NT2/D1 (cell line): Measurements from ENCODE around the gene KDM1B.

Experiments
- DNase-seq: peaks from one replicate; pipeline ENCODE4 v3.0.0-alpha.2; 2011; ENCODE audit warnings: low read depth, low spot score
- H3K27me3 ChIP-seq: 2 replicates; pipeline ENCODE4 v1.6.0; 2011; ENCODE audit warnings: mild to moderate bottlenecking; ENCODE audit not compliant: insufficient read length, insufficient read depth
- H3K36me3 ChIP-seq: 2 replicates; pipeline ENCODE4 v1.6.1; 2011; ENCODE audit warnings: mild to moderate bottlenecking, low read length, mixed read lengths; ENCODE audit not compliant: insufficient read depth, insufficient read length
- H3K4me1 ChIP-seq: 2 replicates; pipeline ENCODE4 v1.5.1; 2011; ENCODE audit not compliant: insufficient read depth, insufficient read length
- H3K4me3 ChIP-seq: 2 replicates; pipeline ENCODE4 v1.5.1; 2011; ENCODE audit warnings: low read depth; ENCODE audit not compliant: insufficient read length
- H3K9ac ChIP-seq: 2 replicates; pipeline ENCODE4 v1.6.0; 2011; ENCODE audit warnings: low read depth; ENCODE audit not compliant: insufficient read length
- H3K9me3 ChIP-seq: 2 replicates; pipeline ENCODE4 v1.5.1; 2011; ENCODE audit warnings: mild to moderate bottlenecking, low read length; ENCODE audit not compliant: insufficient read depth
- SUZ12 ChIP-seq: IDR thresholded peaks from 2 replicates; pipeline ENCODE4 v1.6.1; 2011; ENCODE audit not compliant: insufficient read length, insufficient read depth; ENCODE audit errors: extremely low read depth
- YY1 ChIP-seq: IDR thresholded peaks from 2 replicates; pipeline ENCODE4 v1.6.1; 2011; ENCODE audit not compliant: insufficient read length, insufficient read depth
- ZNF274 ChIP-seq: IDR thresholded peaks from 2 replicates; pipeline ENCODE4 v1.6.1; 2011; ENCODE audit warnings: mild to moderate bottlenecking, low read depth, low read length

The KDM1B gene

GRCh38 chr6:18254793-18255192 is 99.6 kb downstream of the KDM1B start:
- no peaks in the 10 kb centered on the region for H3K27me3 ChIP-seq
- no peak overlapping the region for H3K9ac ChIP-seq
- H3K4me1 ChIP-seq, result no peaks in the 10 kb centered on the region
- DNase-seq, result no peak
- peaks cover 80% of the 10 kb centered on the region for H3K36me3 ChIP-seq
- H3K4me3 ChIP-seq, result no peak overlapping the region
- TF ChIP-seq YY1 (no peak), SUZ12 (no peak), ZNF274 (no peak)
- H3K9me3 ChIP-seq, result no peaks in the 10 kb centered on the region

GRCh38 chr6:18259675-18260447 is 104.6 kb downstream of the KDM1B start:
- Histone ChIP-seq H3K4me3 (no peak overlapping the region), H3K27me3 (no peaks in the 10 kb centered on the region), H3K4me1 (no peaks in the 10 kb centered on the region), H3K9ac (no peak overlapping the region), H3K36me3 (peaks cover 71% of the 10 kb centered on the region), H3K9me3 (no peaks in the 10 kb centered on the region)
- DNase-seq, result no peak
- TF ChIP-seq SUZ12 (no peak), YY1 (no peak), ZNF274 (no peak)

- no peak overlapping the region for H3K4me3 ChIP-seq
- TF ChIP-seq YY1 (no peak), SUZ12 (no peak), ZNF274 (no peak)
- peak overlapping the region; percentile 50 for H3K9ac ChIP-seq
- H3K36me3 ChIP-seq, result peaks cover 64% of the 10 kb centered on the region
- H3K27me3 ChIP-seq, result peaks cover under 1% of the 10 kb centered on the region
- peaks cover 2% of the 10 kb centered on the region; the same call in 1 of the 2 replicates for H3K9me3 ChIP-seq
- no peak for DNase-seq
- H3K4me1 ChIP-seq, result no peaks in the 10 kb centered on the region
These were observed 105.4 kb downstream of the KDM1B start for GRCh38 chr6:18260448-18261106.

GRCh38 chr6:18261877-18262276 is 106.7 kb downstream of the KDM1B start:
- H3K4me1 ChIP-seq, result no peaks in the 10 kb centered on the region
- H3K9me3 ChIP-seq, result peaks cover 13% of the 10 kb centered on the region; the same call in 1 of the 2 replicates
- TF ChIP-seq ZNF274, result no peak
- no peak for TF ChIP-seq YY1
- TF ChIP-seq SUZ12, result no peak
- no peak overlapping the region for H3K4me3 ChIP-seq
- H3K36me3 ChIP-seq, result peaks cover 53% of the 10 kb centered on the region
- no peak for DNase-seq
- H3K27me3 ChIP-seq, result peaks cover 2% of the 10 kb centered on the region
- no peak overlapping the region for H3K9ac ChIP-seq

GRCh38 chr6:18262702-18263417 is 107.6 kb downstream of the KDM1B start:
- TF ChIP-seq ZNF274 (no peak), YY1 (no peak), SUZ12 (no peak)
- DNase-seq, result no peak
- peak overlapping the region; percentile 93 for H3K9ac ChIP-seq

GRCh38 chr6:18263418-18264218 is 108.4 kb downstream of the KDM1B start:
- Histone ChIP-seq H3K4me3 (peak overlapping the region; percentile 84), H3K4me1 (no peaks in the 10 kb centered on the region), H3K36me3 (peaks cover 35% of the 10 kb centered on the region), H3K9ac (peak overlapping the region; percentile 93), H3K27me3 (peaks cover 2% of the 10 kb centered on the region), H3K9me3 (peaks cover 13% of the 10 kb centered on the region; the same call in 1 of the 2 replicates)
- TF ChIP-seq YY1 (no peak), SUZ12 (no peak), ZNF274 (no peak)
- no peak for DNase-seq

More at GRCh38 chr6:18262702-18263417, 107.6 kb downstream of the KDM1B start:
- Histone ChIP-seq H3K36me3 (peaks cover 43% of the 10 kb centered on the region), H3K9me3 (peaks cover 13% of the 10 kb centered on the region; the same call in 1 of the 2 replicates), H3K4me3 (peak overlapping the region; percentile 84), H3K4me1 (no peaks in the 10 kb centered on the region), H3K27me3 (peaks cover 2% of the 10 kb centered on the region)
